GM19193 (cell line): Measurements from ENCODE around the gene NAP1L5.

Source experiments
- POLR2A ChIP-seq: IDR thresholded peaks from 4 replicates; pipeline ENCODE4 v1.6.1; 2011; ENCODE audit not compliant: insufficient read depth, insufficient read length; ENCODE audit errors: extremely low read depth

Gene NAP1L5, protein sequence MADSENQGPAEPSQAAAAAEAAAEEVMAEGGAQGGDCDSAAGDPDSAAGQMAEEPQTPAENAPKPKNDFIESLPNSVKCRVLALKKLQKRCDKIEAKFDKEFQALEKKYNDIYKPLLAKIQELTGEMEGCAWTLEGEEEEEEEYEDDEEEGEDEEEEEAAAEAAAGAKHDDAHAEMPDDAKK

DNA sequence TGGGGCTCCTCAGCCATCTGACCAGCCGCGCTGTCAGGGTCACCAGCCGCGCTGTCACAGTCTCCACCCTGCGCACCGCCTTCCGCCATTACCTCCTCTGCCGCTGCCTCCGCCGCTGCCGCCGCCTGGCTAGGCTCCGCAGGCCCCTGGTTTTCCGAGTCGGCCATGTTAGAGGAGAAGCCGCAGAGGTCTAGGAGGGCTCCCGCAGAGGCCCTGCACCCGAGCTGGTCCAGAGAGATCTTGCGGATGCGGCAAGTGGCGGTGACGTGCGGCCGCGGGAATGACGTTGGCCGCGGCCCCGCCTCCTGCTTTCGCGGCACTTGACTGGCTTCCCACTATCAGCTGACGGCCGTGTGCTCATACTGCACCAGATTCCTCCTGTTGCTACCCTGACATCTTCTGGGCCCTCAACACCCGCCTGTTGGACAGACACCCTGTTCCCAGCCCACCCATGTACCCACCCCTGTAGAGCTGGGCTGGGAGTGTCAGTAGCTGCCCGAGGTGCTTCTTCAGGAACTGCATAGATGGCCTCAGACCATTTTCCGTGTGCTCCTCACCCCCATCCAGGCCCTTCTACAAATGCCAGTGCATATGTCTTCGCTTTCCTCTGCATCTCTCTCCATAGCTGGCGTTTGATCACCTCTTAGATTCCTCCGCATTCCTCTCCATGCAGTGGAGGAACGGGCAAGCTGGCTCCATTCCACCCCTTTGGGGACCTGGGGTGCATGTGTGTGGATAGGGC, at the start of gene NAP1L5:
NAP1L5 (minus strand) TSS at position 242 of the 742 bp plus-strand sequence; CDS start at position 167, 75 bp downstream.
- no peak for TF ChIP-seq POLR2A

GRCh38 chr4:88747351-88747750, 49.7 kb upstream of the NAP1L5 start:
- TF ChIP-seq POLR2A: no peak

- no peak for TF ChIP-seq POLR2A
Observed at GRCh38 chr4:88746206-88746605, 48.6 kb upstream of the NAP1L5 start.

- TF ChIP-seq POLR2A: no peak
Observed at GRCh38 chr4:88745581-88746163, 48.0 kb upstream of the NAP1L5 start.

DNA sequence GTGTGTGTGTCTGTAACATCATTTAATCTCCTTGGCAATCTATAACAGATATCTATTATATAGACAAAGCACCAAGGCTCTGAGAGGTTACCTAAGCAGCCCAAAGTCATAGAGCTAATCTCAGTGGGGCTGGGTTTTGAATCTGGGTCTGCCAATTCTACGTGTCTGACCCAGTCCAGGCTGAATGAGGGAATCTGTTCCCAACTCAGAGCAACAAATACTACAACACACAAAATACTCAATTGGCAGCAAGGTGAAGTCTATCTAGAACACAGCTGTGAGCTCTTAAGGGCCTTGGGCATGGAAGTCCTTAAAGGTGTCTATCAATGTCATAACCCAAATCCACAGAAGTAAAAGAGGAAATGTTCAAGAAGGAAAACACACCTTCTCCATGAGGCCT, 47.5 kb upstream of the NAP1L5 start:
- TF ChIP-seq POLR2A: no peak

DNA sequence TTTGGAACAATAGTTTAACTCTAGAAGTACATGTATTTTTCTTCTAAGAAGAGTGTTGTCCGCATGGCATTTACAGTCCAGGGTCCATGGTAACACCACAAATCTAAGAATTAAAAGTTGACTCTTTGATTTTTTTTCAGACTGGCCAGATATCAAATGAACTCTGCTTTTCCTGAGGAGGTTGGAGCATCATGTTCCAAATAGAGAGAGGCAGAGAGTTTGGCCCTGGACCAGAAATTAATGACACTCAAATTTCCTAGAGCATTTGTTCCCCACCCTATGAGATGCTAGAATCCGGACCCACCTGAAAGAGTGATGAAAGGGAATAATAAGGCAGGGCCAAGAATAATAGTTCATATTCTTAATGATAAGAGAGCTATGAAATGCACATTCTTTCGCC, 47.0 kb upstream of the NAP1L5 start:
- no peak for TF ChIP-seq POLR2A

DNA sequence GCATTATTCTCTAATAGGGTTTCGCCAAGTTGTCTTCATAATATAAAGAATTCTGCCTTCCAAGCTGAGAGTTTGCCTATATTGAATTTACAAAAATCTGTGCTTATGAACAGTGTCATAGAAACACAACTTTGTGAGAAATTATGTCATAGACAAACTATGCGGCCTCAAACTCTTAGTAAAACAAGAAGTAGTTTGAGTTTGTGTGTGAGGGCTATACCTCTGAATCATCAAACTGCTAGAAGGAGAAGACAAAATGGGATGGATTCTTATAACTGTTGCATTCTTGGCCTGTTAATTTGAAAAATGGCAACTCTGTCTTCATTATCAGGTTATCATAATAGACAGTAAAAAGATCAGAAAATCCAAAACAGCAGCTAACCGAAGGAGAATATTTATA, 46.1 kb upstream of the NAP1L5 start:
- no peak for TF ChIP-seq POLR2A

DNA sequence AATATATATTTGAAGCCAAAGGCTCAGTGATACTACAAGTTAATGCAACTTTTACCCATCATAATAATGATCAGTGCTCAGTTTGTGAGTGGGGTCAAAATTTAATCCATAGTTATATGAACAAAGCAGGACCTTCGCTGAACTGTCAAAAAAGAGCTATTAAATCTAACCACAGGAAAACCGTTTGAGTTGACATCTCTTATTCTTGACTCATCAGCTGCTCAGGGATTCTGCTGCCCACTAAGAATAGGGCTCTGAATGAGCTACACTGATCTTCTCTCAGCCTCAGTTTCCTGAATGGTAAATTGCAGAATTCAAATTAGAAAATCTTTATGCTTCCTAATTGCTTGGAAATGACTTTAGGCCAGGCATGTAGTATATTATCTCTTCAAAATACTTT, 44.9 kb upstream of the NAP1L5 start:
- TF ChIP-seq POLR2A: no peak

DNA sequence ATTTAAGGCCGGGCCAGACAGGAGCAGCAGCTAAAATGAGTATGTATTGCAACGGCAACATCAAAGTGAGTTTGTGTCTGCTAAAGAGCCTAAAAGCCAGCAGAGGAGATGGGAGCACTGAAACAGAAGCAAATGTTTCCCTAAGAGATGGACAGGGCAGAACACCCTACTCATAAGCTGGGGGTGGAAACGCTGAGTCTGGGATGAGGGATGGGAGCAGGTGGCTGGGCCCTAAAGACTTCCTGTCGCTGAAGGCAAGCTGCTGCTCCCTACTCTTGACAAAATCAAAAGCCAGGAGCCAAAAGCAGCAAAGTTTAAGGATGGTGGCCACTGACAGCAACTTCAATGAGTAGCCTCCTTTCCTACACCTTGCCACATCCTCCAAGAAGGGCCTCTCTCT, 40.6 kb upstream of the NAP1L5 start:
- TF ChIP-seq POLR2A: no peak

DNA sequence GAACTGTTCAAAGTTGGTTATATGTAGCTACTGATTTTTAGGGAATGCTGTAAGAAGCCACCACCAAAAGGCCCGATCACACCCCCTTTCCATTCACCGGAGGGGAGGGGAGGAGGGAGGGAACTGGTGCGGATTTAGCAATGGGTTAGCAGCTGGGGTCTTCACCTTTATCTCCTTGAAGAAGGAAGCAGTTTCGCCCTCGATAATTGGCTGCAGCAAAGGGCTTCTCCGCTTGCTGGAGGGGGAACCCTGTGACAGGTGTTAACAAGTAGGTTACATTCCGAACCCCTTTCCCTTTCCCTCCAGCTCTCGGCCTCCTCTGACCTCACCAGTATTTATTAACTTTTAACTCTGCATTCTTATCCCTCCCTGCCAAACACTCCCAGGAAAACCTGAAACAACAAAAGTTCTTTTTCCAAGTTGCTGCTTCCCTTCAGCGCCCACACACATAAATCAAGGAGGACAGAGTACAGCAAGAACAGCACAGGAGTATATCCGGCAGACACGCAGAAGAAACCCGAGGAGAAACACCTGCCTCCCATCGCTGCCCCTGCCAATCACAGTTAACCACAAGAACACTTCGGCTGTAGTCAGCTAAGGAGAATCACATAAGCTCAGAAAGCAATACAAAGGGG, 39.8 kb upstream of the NAP1L5 start:
- no peak for TF ChIP-seq POLR2A

DNA sequence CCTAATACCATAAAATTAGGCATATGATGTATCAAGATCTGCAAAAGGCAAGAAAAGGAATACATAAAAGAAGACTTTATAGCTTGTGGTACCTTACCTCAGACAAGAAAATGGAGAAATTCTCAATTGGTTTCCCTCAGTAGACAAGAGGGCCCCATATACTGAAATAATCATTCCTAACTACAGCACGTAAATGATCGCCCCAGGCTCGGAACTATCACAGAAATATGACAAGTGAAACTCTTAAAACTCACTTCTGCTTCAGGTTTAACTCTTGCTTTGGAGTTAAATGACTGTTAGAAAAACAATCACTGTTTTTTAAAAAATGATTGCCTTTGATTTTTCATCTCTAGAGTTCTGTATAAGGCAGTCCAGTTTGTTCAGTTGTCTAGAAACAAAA, 38.6 kb upstream of the NAP1L5 start:
- no peak for TF ChIP-seq POLR2A

DNA sequence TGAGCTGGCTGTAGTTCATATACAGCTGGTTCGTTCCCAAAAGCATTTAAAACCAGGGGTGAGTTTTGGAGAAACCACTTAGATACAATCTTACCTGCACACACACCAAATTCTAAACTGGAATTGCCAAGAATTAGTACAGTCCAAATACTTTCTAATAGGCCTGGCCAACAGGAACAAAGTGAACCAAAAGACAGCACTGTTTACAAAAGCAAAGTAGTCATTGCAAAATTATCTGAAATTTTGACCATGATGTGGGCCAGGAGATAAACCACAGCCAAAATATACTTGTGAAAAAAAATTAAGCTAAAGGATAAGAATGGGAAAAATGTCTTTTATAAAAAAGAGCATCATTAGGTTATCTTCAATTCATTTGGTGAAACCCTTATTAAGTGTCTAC, 37.9 kb upstream of the NAP1L5 start:
- TF ChIP-seq POLR2A: no peak

GRCh38 chr4:88734403-88734949, 36.8 kb upstream of the NAP1L5 start:
- TF ChIP-seq POLR2A: no peak

DNA sequence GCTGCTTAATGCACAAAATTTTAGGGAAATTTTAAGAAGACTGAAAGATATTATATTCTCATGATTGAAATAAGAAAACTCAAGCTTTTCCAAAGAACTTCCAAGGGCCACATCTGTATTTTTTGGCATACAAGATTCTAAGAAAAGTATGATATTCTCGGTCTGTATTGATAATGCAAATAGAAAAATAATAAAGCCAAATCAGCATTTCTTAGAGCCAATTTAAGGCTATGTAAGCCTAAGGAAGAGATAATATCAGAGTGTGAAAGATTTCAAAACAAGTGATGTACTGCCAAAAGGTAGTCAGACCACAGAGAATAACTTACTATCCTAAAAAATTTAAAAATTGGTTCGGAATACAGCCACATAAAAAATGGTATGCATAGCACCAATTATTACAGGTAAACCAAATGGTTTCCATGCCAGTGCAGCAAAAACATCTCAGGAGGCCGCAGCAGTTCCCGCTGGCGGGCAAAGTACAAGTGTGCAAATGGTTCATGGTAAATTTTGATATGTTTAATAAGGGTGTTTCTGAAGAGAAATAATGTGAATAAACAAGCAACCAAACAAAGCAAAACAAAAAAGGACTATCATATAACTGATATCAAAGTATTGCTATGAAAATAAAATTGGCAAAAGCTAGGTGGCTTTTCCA, 35.2 kb upstream of the NAP1L5 start:
- TF ChIP-seq POLR2A: no peak

DNA sequence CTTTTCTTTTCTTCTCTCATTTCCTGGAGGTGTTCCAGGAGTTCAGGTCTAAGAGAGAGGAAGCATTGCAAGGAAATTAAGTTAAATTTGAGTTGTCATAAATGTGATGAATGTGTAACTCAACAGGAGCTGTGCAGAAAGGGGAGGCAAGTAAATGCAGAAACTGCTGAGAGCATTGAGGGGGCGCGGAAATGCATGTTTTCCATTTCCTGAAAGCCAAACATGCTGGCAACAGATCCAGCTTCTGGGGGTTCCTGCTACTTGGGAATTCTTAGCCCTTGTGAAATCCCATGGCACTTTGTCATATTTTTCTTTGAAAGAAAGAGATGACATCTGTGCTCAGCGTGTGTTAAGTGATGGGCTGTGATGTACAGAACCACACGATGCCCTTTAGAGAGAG, 33.8 kb upstream of the NAP1L5 start:
- TF ChIP-seq POLR2A: no peak
